SK-N-SH (cell line): ENCODE measurements around the gene GPR17. TPM values are rescaled to one million over a fixed set of nuclear protein-coding genes. Genes with fewer than 3 reads are reported as not detected.

Experiments used
- CHD2 ChIP-seq: fragments of 150-350 bp; IDR thresholded peaks from 2 replicates; pipeline ENCODE4 v1.6.1; 2018; ENCODE audit warnings: low read length; ENCODE audit not compliant: partially characterized antibody
- CTCF ChIP-seq: fragments of 200-600 bp; sonication (generic); IDR thresholded peaks from 2 replicates; pipeline ENCODE4 v1.6.1; 2017; ENCODE audit warnings: antibody characterized with exemption, mild to moderate bottlenecking, moderate library complexity
- ELF1 ChIP-seq: IDR thresholded peaks from 2 replicates; pipeline ENCODE4 v1.4.0; 2012
- EZH2phosphoT487 ChIP-seq: fragments of 200-600 bp; sonication (generic); IDR thresholded peaks from 2 replicates; pipeline ENCODE4 v1.6.1; 2017; ENCODE audit warnings: low read depth, mixed run types, mild to moderate bottlenecking, antibody characterized with exemption, moderate library complexity, borderline replicate concordance
- FOXJ3 ChIP-seq: sonication (generic); formaldehyde crosslinking; IDR thresholded peaks from 2 replicates; pipeline ENCODE4 v1.5.1; 2020; ENCODE audit warnings: mild to moderate bottlenecking, missing genetic modification reagents
- GABPA ChIP-seq: IDR thresholded peaks from 2 replicates; pipeline ENCODE4 v1.4.0; 2012; ENCODE audit warnings: low read depth, mild to moderate bottlenecking
- GATA2 ChIP-seq: sonication (generic); formaldehyde crosslinking; IDR thresholded peaks from 2 replicates; pipeline ENCODE4 v1.5.0; 2020; ENCODE audit warnings: mild to moderate bottlenecking, missing genetic modification reagents
- IRF3 ChIP-seq: fragments of 150-350 bp; IDR thresholded peaks from 2 replicates; pipeline ENCODE4 v1.6.1; 2016; ENCODE audit warnings: mild to moderate bottlenecking, low read depth, low read length
- MEF2A ChIP-seq: IDR thresholded peaks from 2 replicates; pipeline ENCODE4 v1.4.0; 2012; ENCODE audit warnings: low read depth, borderline replicate concordance
- MXI1 ChIP-seq: IDR thresholded peaks from 2 replicates; pipeline ENCODE4 v1.6.1; 2012; ENCODE audit warnings: mild to moderate bottlenecking, low read depth, low read length, improper control_type of control experiment
- PBX3 ChIP-seq: IDR thresholded peaks from 2 replicates; pipeline ENCODE4; 2012
- POLR2AphosphoS5 ChIP-seq: IDR thresholded peaks from 2 replicates; pipeline ENCODE4 v1.6.1; 2012; ENCODE audit warnings: low read depth, low read length
- RAD21 ChIP-seq: IDR thresholded peaks from 2 replicates; pipeline ENCODE4 v1.6.1; 2012; ENCODE audit warnings: mild to moderate bottlenecking, low read length
- RCOR1 ChIP-seq: fragments of 150-350 bp; IDR thresholded peaks from 2 replicates; pipeline ENCODE4 v1.6.1; 2017; ENCODE audit warnings: antibody characterized with exemption, low read length
- RFX5 ChIP-seq: IDR thresholded peaks from 2 replicates; pipeline ENCODE4 v1.6.1; 2012; ENCODE audit warnings: mild to moderate bottlenecking, improper control_type of control experiment, low read length
- RXRA ChIP-seq: IDR thresholded peaks from 2 replicates; pipeline ENCODE4 v1.4.0; 2012; ENCODE audit warnings: low read depth, mild to moderate bottlenecking, borderline replicate concordance
- SMC3 ChIP-seq: IDR thresholded peaks from 2 replicates; pipeline ENCODE4 v1.6.1; 2012; ENCODE audit warnings: low read depth, low read length, improper control_type of control experiment
- TCF12 ChIP-seq: IDR thresholded peaks from 2 replicates; pipeline ENCODE4 v1.4.0; 2012
- USF1 ChIP-seq: IDR thresholded peaks from 2 replicates; pipeline ENCODE4 v1.4.0; 2012; ENCODE audit warnings: low read depth, borderline replicate concordance
- ZBTB33 ChIP-seq: IDR thresholded peaks from 2 replicates; pipeline ENCODE4 v1.4.0; 2012; ENCODE audit warnings: low read depth, borderline replicate concordance
- polyA plus RNA-seq, 3 experiments: library from polyadenylated mRNA; depleted of rRNA; stranded (reverse); fragments of >200 nt; gene quantifications; 2 replicates each; pipeline ENCODE4 v1.2.3, GENCODE V29; 2012
- TF ChIP-seq, protein P1 (sequence below): fragments of 150-350 bp; IDR thresholded peaks from 2 replicates; pipeline ENCODE4 v1.6.1; 2017; ENCODE audit warnings: antibody characterized with exemption, low read length, low read depth, borderline replicate concordance
- TF ChIP-seq, protein P2 (sequence below): IDR thresholded peaks from 2 replicates; pipeline ENCODE4 v1.4.0; 2012; ENCODE audit warnings: low read depth

Gene GPR17
- polyA plus RNA-seq, 1 of the 3 experiments (the other 2 are of a cell fraction): 0.03 TPM

GRCh38 chr2:127651971-127652550 lies 6.1 kb downstream of the GPR17 start (continued):
- TF ChIP-seq CTCF (no peak), RCOR1 (peak; percentile 87), MEF2A (no peak), CHD2 (peak; percentile 84), GABPA (no peak), FOXJ3 (CRISPR knock-in tag) (peak; percentile 64; the same call in 1 of the 2 replicates), SMC3 (no peak; the same call in 1 of the 2 replicates), ZBTB33 (no peak), ELF1 (no peak), GATA2 (peak; percentile 54), USF1 (no peak), RXRA (no peak), POLR2AphosphoS5 (no peak), EZH2phosphoT487 (no peak), PBX3 (no peak), TCF12 (no peak), RAD21 (0 out of 2 replicates have a peak, but pooled peaks have one; percentile 22), RFX5 (peak; percentile 53), MXI1 (peak; percentile 97), IRF3 (no peak)
- TF ChIP-seq, protein P1, sequence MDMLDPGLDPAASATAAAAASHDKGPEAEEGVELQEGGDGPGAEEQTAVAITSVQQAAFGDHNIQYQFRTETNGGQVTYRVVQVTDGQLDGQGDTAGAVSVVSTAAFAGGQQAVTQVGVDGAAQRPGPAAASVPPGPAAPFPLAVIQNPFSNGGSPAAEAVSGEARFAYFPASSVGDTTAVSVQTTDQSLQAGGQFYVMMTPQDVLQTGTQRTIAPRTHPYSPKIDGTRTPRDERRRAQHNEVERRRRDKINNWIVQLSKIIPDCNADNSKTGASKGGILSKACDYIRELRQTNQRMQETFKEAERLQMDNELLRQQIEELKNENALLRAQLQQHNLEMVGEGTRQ: no peak
- TF ChIP-seq, protein P2, sequence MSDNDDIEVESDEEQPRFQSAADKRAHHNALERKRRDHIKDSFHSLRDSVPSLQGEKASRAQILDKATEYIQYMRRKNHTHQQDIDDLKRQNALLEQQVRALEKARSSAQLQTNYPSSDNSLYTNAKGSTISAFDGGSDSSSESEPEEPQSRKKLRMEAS: no peak
